HCT116 (cell line): ENCODE results near the gene C10orf143. TPM values are rescaled to one million over a fixed set of nuclear protein-coding genes. Genes with fewer than 3 reads are reported as not detected.

Experiments
- ATAC-seq: fragments of 200-7000 bp; cut with Tn5 transposase; 2 replicates; pipeline ENCODE4 v1.9.1; 2020; ENCODE audit warnings: mild to moderate bottlenecking, moderate library complexity
- BruUV-seq: library from RNA; stranded (reverse); fragments of 400-500 nt; replicated peaks from 2 replicates; lab custom pipeline; 2021; lab: Mats Ljungman, UMichigan
- CTCF ChIA-PET: fragments of 300-600 bp; sonication (Branson Sonifier 250); formaldehyde crosslinking; loops from one replicate; lab custom pipeline; 2021; ENCODE audit warnings: antibody characterized with exemption; lab: Charles Lee
- POLR2A ChIA-PET: fragments of 300-600, 350-600 bp; sonication (Branson Sonifier 250); formaldehyde crosslinking; loops from one replicate; lab custom pipeline; 2021; ENCODE audit warnings: antibody characterized with exemption; lab: Charles Lee
- RAD21 ChIA-PET, 2 experiments: fragments of 300-600 bp; sonication (Branson Sonifier 250); formaldehyde crosslinking; loops; one replicate each; lab custom pipeline; 2023; ENCODE audit warnings: low total read pairs in 2 of 2; ENCODE audit not compliant: uncharacterized antibody in 2 of 2, unreplicated experiment in 2 of 2, low non-redundant PET in 1 of 2; lab: Charles Lee
- DNase-seq: peaks from one replicate; pipeline ENCODE4 v3.0.0-alpha.2; 2010; ENCODE audit warnings: low read depth, low spot score
- H2AFZ ChIP-seq: fragments of 200-600 bp; shearing (Covaris generic), sonication (generic); 2 replicates; pipeline ENCODE4 v1.6.1; 2017; ENCODE audit warnings: low read depth, mixed run types, mixed read lengths, antibody characterized with exemption, low read length; ENCODE audit not compliant: poor library complexity, severe bottlenecking
- H3K27ac ChIP-seq: 2 replicates; pipeline ENCODE4 v1.5.1; 2012; ENCODE audit warnings: low read depth, low read length
- H3K27me3 ChIP-seq: fragments of 200-600 bp; sonication (generic); 2 replicates; pipeline ENCODE4 v1.6.1; 2016; ENCODE audit warnings: mixed run types, low read length, mixed read lengths; ENCODE audit not compliant: insufficient read depth
- H3K36me3 ChIP-seq, 2 experiments: fragments of 200-500 bp in 1 of 2; fragments of 200-600 bp in 1 of 2; sonication (Bioruptor generic) in 1 of 2; sonication (generic) in 1 of 2; 2 replicates each; pipeline versions ENCODE4 v1.5.1 to v1.6.1; 2014 to 2016; ENCODE audit warnings: low read length in 2 of 2, inconsistent platforms in 1 of 2, mixed read lengths in 1 of 2, mixed run types in 1 of 2; ENCODE audit not compliant: insufficient read depth in 2 of 2, control insufficient read depth in 1 of 2
- H3K4me1 ChIP-seq, 2 experiments: fragments of 200-600 bp in 1 of 2; sonication (generic) in 1 of 2; 2 replicates each; pipeline versions ENCODE4 v1.5.1 to v1.6.1; 2012 to 2017; ENCODE audit warnings: low read length in 2 of 2, inconsistent platforms in 1 of 2, mild to moderate bottlenecking in 1 of 2, mixed read lengths in 1 of 2, mixed run types in 1 of 2, moderate library complexity in 1 of 2; ENCODE audit not compliant: insufficient read depth in 2 of 2, control insufficient read depth in 1 of 2
- H3K4me2 ChIP-seq: fragments of 200-600 bp; sonication (generic); 2 replicates; pipeline ENCODE4 v1.6.1; 2017; ENCODE audit warnings: mixed run types, low read length, mixed read lengths
- H3K4me3 ChIP-seq, 2 experiments: fragments of 200-600 bp in 1 of 2; sonication (generic) in 1 of 2; replicated peaks in 1 of 2; 2 replicates each; pipeline ENCODE4 v1.5.1; 2011 to 2016; ENCODE audit warnings: low read length in 2 of 2, control low read depth in 1 of 2, low read depth in 1 of 2, mild to moderate bottlenecking in 1 of 2, mixed read lengths in 1 of 2, mixed run types in 1 of 2
- H3K79me2 ChIP-seq: fragments of 200-600 bp; sonication (generic); 2 replicates; pipeline ENCODE4 v1.6.1; 2017; ENCODE audit warnings: mild to moderate bottlenecking, mixed run types, low read length, moderate library complexity, mixed read lengths; ENCODE audit not compliant: insufficient read depth
- H3K9ac ChIP-seq: fragments of 200-600 bp; sonication (generic); 2 replicates; pipeline ENCODE4 v1.6.1; 2016; ENCODE audit warnings: low read length, mixed read lengths
- H3K9me2 ChIP-seq: fragments of 200-600 bp; sonication (generic), shearing (Covaris generic); 2 replicates; pipeline ENCODE4 v1.6.1; 2017; ENCODE audit warnings: mixed run types, mild to moderate bottlenecking, moderate library complexity; ENCODE audit not compliant: insufficient read depth
- H3K9me3 ChIP-seq, 2 experiments: fragments of 200-500 bp in 1 of 2; fragments of 200-600 bp in 1 of 2; sonication (Bioruptor generic) in 1 of 2; sonication (generic) in 1 of 2; 2 replicates each; pipeline ENCODE4 v1.6.1; 2014 to 2017; ENCODE audit warnings: low read length in 2 of 2, mixed read lengths in 2 of 2, inconsistent platforms in 1 of 2, low read depth in 1 of 2, mild to moderate bottlenecking in 1 of 2, mixed run types in 1 of 2, moderate library complexity in 1 of 2; ENCODE audit not compliant: control insufficient read depth in 1 of 2, insufficient read depth in 1 of 2
- H4K20me1 ChIP-seq: fragments of 200-600 bp; sonication (generic), shearing (Covaris generic); 2 replicates; pipeline ENCODE4 v1.6.1; 2017; ENCODE audit warnings: mixed run types, mild to moderate bottlenecking, moderate library complexity; ENCODE audit not compliant: insufficient read depth
- CBX3 ChIP-seq: IDR thresholded peaks from 2 replicates; pipeline ENCODE4 v1.6.1; 2012; ENCODE audit warnings: low read depth
- CEBPB ChIP-seq: IDR thresholded peaks from 2 replicates; pipeline ENCODE4 v1.6.1; 2012; ENCODE audit warnings: low read depth
- EGR1 ChIP-seq: IDR thresholded peaks from 2 replicates; pipeline ENCODE4 v1.6.1; 2012; ENCODE audit warnings: low read depth
- EZH2phosphoT487 ChIP-seq: fragments of 200-600 bp; IDR thresholded peaks from 2 replicates; pipeline ENCODE4 v1.6.1; 2018; ENCODE audit warnings: antibody characterized with exemption, borderline replicate concordance
- JUND ChIP-seq: IDR thresholded peaks from 2 replicates; pipeline ENCODE4 v1.6.1; 2012
- RAD21 ChIP-seq: IDR thresholded peaks from 2 replicates; pipeline ENCODE4 v1.6.1; 2012; ENCODE audit warnings: low read depth, mild to moderate bottlenecking
- SRF ChIP-seq: IDR thresholded peaks from 2 replicates; pipeline ENCODE4 v1.6.1; 2012; ENCODE audit warnings: low read depth
- ZBTB33 ChIP-seq: IDR thresholded peaks from 2 replicates; pipeline ENCODE4 v1.6.1; 2011; ENCODE audit warnings: mild to moderate bottlenecking, low read length, moderate library complexity; ENCODE audit not compliant: insufficient replicate concordance; ENCODE audit errors: extremely low read depth
- ZNF274 ChIP-seq: fragments of 200-500 bp; sonication (Bioruptor generic); IDR thresholded peaks from 2 replicates; pipeline ENCODE4 v1.6.1; 2014; ENCODE audit warnings: mild to moderate bottlenecking, low read depth, low read length, inconsistent platforms
- intact Hi-C: fragments of 100-400 bp; cut with micrococcal nuclease; formaldehyde crosslinking; loops from 2 replicates; pipeline ENCODE4 v1.10.0; 2022
- total RNA-seq: library from RNA; stranded (reverse); gene quantifications from one replicate; pipeline ENCODE4 v1.2.1, GENCODE V29; 2021; ENCODE audit not compliant: unreplicated experiment

C10orf143 gene
- total RNA-seq, 1 experiment from 2014 or later, result 0.66 TPM

GRCh38 chr10:130061760-130062159, 48.9 kb downstream of the C10orf143 start:
- no peaks in the 10 kb centered on the region for H3K9me2 ChIP-seq
- DNase-seq (no peak), ATAC-seq (no peak)
- no peaks in the 10 kb centered on the region for H3K79me2 ChIP-seq
- no peak overlapping the region for H3K4me2 ChIP-seq
- TF ChIP-seq CBX3, result no peak
- no peak for TF ChIP-seq ZBTB33
- TF ChIP-seq RAD21, result no peak
- no peak for TF ChIP-seq JUND
- no peak overlapping the region for H2AFZ ChIP-seq
- H3K27ac ChIP-seq, result no peak overlapping the region
- BruUV-seq, result no TSS peak
- H3K36me3 ChIP-seq, result no peaks in the 10 kb centered on the region
- intact Hi-C loops, result no loop called here
- H3K9ac ChIP-seq, result no peak overlapping the region
- CTCF ChIA-PET, result no interaction called here
- H3K9me3 ChIP-seq, result no peaks in the 10 kb centered on the region
- RAD21 ChIA-PET, result no interaction called here
- H3K4me1 ChIP-seq, result no peaks in the 10 kb centered on the region
- no peaks in the 10 kb centered on the region for H4K20me1 ChIP-seq
- H3K27me3 ChIP-seq, result no peaks in the 10 kb centered on the region
- POLR2A ChIA-PET, result no interaction called here
- no peak overlapping the region for H3K4me3 ChIP-seq

GRCh38 chr10:130054021-130054420, 56.6 kb downstream of the C10orf143 start:
- Histone ChIP-seq H3K79me2 (no peaks in the 10 kb centered on the region), H3K4me3 (no peak overlapping the region), H4K20me1 (no peaks in the 10 kb centered on the region), H3K27ac (no peak overlapping the region), H3K9me2 (no peaks in the 10 kb centered on the region), H3K9me3 (no peaks in the 10 kb centered on the region), H3K27me3 (no peaks in the 10 kb centered on the region), H3K4me2 (no peak overlapping the region), H3K9ac (no peak overlapping the region), H3K36me3 (no peaks in the 10 kb centered on the region), H3K4me1 (no peaks in the 10 kb centered on the region), H2AFZ (no peak overlapping the region)
- POLR2A ChIA-PET, result no interaction called here
- CTCF ChIA-PET, result no interaction called here
- BruUV-seq, result no TSS peak
- intact Hi-C loops, result no loop called here
- RAD21 ChIA-PET, result no interaction called here
- DNase-seq (no peak), ATAC-seq (no peak)
- TF ChIP-seq ZNF274, result no peak
- no peak for TF ChIP-seq CEBPB
- no peak for TF ChIP-seq EGR1
- TF ChIP-seq SRF, result no peak
- TF ChIP-seq JUND, result no peak
- TF ChIP-seq EZH2phosphoT487, result no peak
